HG02759 (cell line): ENCODE results near the gene KRTAP10-9.
"Not testable (repeated sequence)": the region's sequence is repeated elsewhere in the genome, so short reads cannot be mapped to it uniquely, and the experiment has no call there.

Experiments
- ATAC-seq: cut with Tn5 transposase; IDR thresholded peaks from one replicate; pipeline ENCODE4 v1.9.1; 2021; ENCODE audit warnings: mild to moderate bottlenecking, moderate library complexity; ENCODE audit not compliant: unreplicated experiment

KRTAP10-9 gene

GRCh38 chr21:44614161-44614631 lies 12.7 kb upstream of the KRTAP10-9 start:
- ATAC-seq, result no peak

GRCh38 chr21:44614961-44615391 lies 11.9 kb upstream of the KRTAP10-9 start:
- no peak for ATAC-seq

GRCh38 chr21:44615466-44615865 lies 11.4 kb upstream of the KRTAP10-9 start:
- ATAC-seq, result no peak

GRCh38 chr21:44615911-44616590 lies 10.8 kb upstream of the KRTAP10-9 start:
- ATAC-seq, result no peak

- no peak for ATAC-seq
These were observed 10.3 kb upstream of the KRTAP10-9 start for GRCh38 chr21:44616591-44616926.

GRCh38 chr21:44617071-44617501 lies 9.8 kb upstream of the KRTAP10-9 start:
- ATAC-seq, result no peak

- no peak for ATAC-seq
These were observed 8.4 kb upstream of the KRTAP10-9 start for GRCh38 chr21:44618504-44618903.

- ATAC-seq, result no peak
These were observed 8.0 kb upstream of the KRTAP10-9 start for GRCh38 chr21:44618909-44619308.

GRCh38 chr21:44619886-44620285 lies 7.0 kb upstream of the KRTAP10-9 start:
- no peak for ATAC-seq

- no peak for ATAC-seq
These were observed 3.3 kb upstream of the KRTAP10-9 start for GRCh38 chr21:44623575-44623974.

- ATAC-seq, result no peak
These were observed 1.1 kb upstream of the KRTAP10-9 start for GRCh38 chr21:44625756-44626155.

GRCh38 chr21:44626262-44626661 lies 631 bp upstream of the KRTAP10-9 start:
- no peak for ATAC-seq

GRCh38 chr21:44627181-44627822 lies 409 bp downstream of the KRTAP10-9 start:
- ATAC-seq, result not testable (repeated sequence)

- not testable (repeated sequence) for ATAC-seq
These were observed 939 bp downstream of the KRTAP10-9 start for GRCh38 chr21:44627831-44628233.

- ATAC-seq, result no peak
These were observed 2.0 kb downstream of the KRTAP10-9 start for GRCh38 chr21:44628707-44629391.

- ATAC-seq, result no peak
These were observed 3.5 kb downstream of the KRTAP10-9 start for GRCh38 chr21:44630440-44630839.

- no peak for ATAC-seq
These were observed 5.2 kb downstream of the KRTAP10-9 start for GRCh38 chr21:44632067-44632466.

- no peak for ATAC-seq
These were observed 9.5 kb downstream of the KRTAP10-9 start for GRCh38 chr21:44636209-44637017.

- ATAC-seq, result no peak
These were observed 10.3 kb downstream of the KRTAP10-9 start, which contains the start of gene KRTAP10-10 for GRCh38 chr21:44637018-44637850. TSS of gene KRTAP10-10 (plus strand) at chr21:44637356. CDS start at chr21:44637418, 62 bp downstream.

- ATAC-seq, result not testable (repeated sequence)
These were observed 11.0 kb downstream of the KRTAP10-9 start for GRCh38 chr21:44637851-44638348.
